K562 (cell line): ENCODE data around the gene DPYSL4. TPM values are rescaled to one million over a fixed set of nuclear protein-coding genes. Genes with fewer than 3 reads are reported as not detected.

ENCODE experiments used
- CAMTA2 ChIP-seq: fragments of 250-450 bp; sonication (Bioruptor Pico); conservative IDR thresholded peaks from 2 replicates; pipeline ENCODE4 v1.5.1; 2022
- CBFA2T2 ChIP-seq: fragments of 450-650 bp; conservative IDR thresholded peaks from 2 replicates; pipeline ENCODE4 v1.6.1; 2017; ENCODE audit warnings: mild to moderate bottlenecking
- CEBPG ChIP-seq, 3 experiments: fragments of 200-800 bp in 1 of 3; sonication (Bioruptor generic) in 1 of 3; sonication (generic) in 1 of 3; formaldehyde crosslinking in 1 of 3; IDR thresholded peaks in 2 of 3; conservative IDR thresholded peaks in 1 of 3; 2 replicates each; pipeline versions ENCODE4 v1.6.1 to v1.8.0; 2016 to 2022; ENCODE audit warnings: missing compliant biosample characterization in 2 of 3, missing genetic modification characterization in 2 of 3, mild to moderate bottlenecking in 1 of 3, missing genetic modification reagents in 1 of 3
- CTBP1 ChIP-seq: fragments of 450-650 bp; IDR thresholded peaks from 2 replicates; pipeline ENCODE4 v1.6.1; 2016; ENCODE audit warnings: borderline replicate concordance
- EP300 ChIP-seq: IDR thresholded peaks from 2 replicates; pipeline ENCODE4 v1.6.1; 2012; ENCODE audit warnings: low read length, improper control_type of control experiment
- GTF2A2 ChIP-seq: IDR thresholded peaks from 2 replicates; pipeline ENCODE4 v1.6.1; 2016; ENCODE audit warnings: mild to moderate bottlenecking, missing genetic modification characterization, missing compliant biosample characterization
- HDAC6 ChIP-seq: IDR thresholded peaks from 2 replicates; pipeline ENCODE4 v1.6.1; 2012; ENCODE audit warnings: low read depth, mild to moderate bottlenecking, control low read depth, inconsistent platforms, low read length, moderate library complexity
- L3MBTL2 ChIP-seq: fragments of 450-650 bp; IDR thresholded peaks from 2 replicates; pipeline ENCODE4 v1.6.1; 2016; ENCODE audit warnings: mild to moderate bottlenecking, moderate library complexity
- MBD1 ChIP-seq: fragments of 250-450 bp; sonication (Bioruptor Pico); IDR thresholded peaks from 2 replicates; pipeline ENCODE4 v1.8.0; 2022; ENCODE audit warnings: inconsistent platforms
- POLR2AphosphoS2 ChIP-seq: IDR thresholded peaks from 2 replicates; pipeline ENCODE4 v1.6.1; 2012; ENCODE audit warnings: low read length, improper control_type of control experiment
- RCOR1 ChIP-seq, 2 experiments: IDR thresholded peaks; 2 replicates each; pipeline ENCODE4 v1.6.1; 2012; ENCODE audit warnings: low read depth in 2 of 2, low read length in 2 of 2, borderline replicate concordance in 1 of 2, improper control_type of control experiment in 1 of 2
- TOE1 ChIP-seq, 2 experiments: fragments of 450-650 bp in 1 of 2; sonication (generic) in 1 of 2; formaldehyde crosslinking in 1 of 2; IDR thresholded peaks; 2 replicates each; pipeline versions ENCODE4 v1.7.1 to v1.8.0; 2016 to 2022; ENCODE audit warnings: borderline replicate concordance in 2 of 2, mild to moderate bottlenecking in 2 of 2, antibody characterized with exemption in 1 of 2, inconsistent platforms in 1 of 2, low read depth in 1 of 2, missing genetic modification reagents in 1 of 2, moderate library complexity in 1 of 2
- TRIM25 ChIP-seq: fragments of 450-650 bp; IDR thresholded peaks from 2 replicates; pipeline ENCODE4 v1.7.0; 2016; ENCODE audit warnings: borderline replicate concordance
- ZNF395 ChIP-seq: fragments of 200-800 bp; sonication (Bioruptor generic); IDR thresholded peaks from 2 replicates; pipeline ENCODE4 v1.6.1; 2017; ENCODE audit warnings: missing genetic modification characterization, missing compliant biosample characterization
- polyA plus RNA-seq, 8 experiments: library from polyadenylated mRNA; depleted of rRNA in 4 of 8; stranded (reverse) in 5 of 8; unstranded in 3 of 8; fragments of >200 nt; fragmentation: Nextera tagmentation in 2 of 8; fragmentation: Illumina TruSeq in 1 of 8; extraction: Ambion mirVana in 2 of 8; extraction: Trizol in 1 of 8; gene quantifications; 2 replicates each; pipeline versions ENCODE4 v1.2.1 to v1.2.3, GENCODE V29; 2011 to 2014; ENCODE audit warnings: inconsistent platforms in 1 of 8, missing spikeins in 1 of 8
- total RNA-seq, 7 experiments: library from RNA; depleted of rRNA in 6 of 7; stranded (reverse); fragments of >200 nt in 6 of 7; fragmentation: Illumina TruSeq in 2 of 7; extraction: Trizol in 2 of 7; gene quantifications; 2 replicates each; pipeline versions ENCODE4 v1.2.1 to v1.2.3, GENCODE V29; 2011 to 2021; ENCODE audit warnings: low replicate concordance in 1 of 7
- TF ChIP-seq, protein P1 (sequence below): fragments of 250-450 bp; sonication (Bioruptor Pico); IDR thresholded peaks from 2 replicates; pipeline ENCODE4 v1.5.0; 2021
- TF ChIP-seq, protein P2 (sequence below), 2 experiments: fragments of 450-650 bp in 1 of 2; IDR thresholded peaks; 2 replicates each; pipeline ENCODE4 v1.6.1; 2011 to 2017; ENCODE audit warnings: low read depth in 2 of 2, antibody characterized with exemption in 1 of 2, borderline replicate concordance in 1 of 2, low read length in 1 of 2, mild to moderate bottlenecking in 1 of 2, mixed read lengths in 1 of 2; ENCODE audit not compliant: control insufficient read depth in 1 of 2
- TF ChIP-seq, protein P3 (sequence below): fragments of 250-450 bp; sonication (Bioruptor Pico); IDR thresholded peaks from 2 replicates; pipeline ENCODE4 v1.8.0; 2022; ENCODE audit warnings: moderate library complexity, mild to moderate bottlenecking, inconsistent platforms

DPYSL4 gene
- total and polyA plus RNA-seq, 9 of the 15 experiments (the other 6 are each of a cell fraction or from before 2014, with no cell fraction given) = 0.03 TPM; not detected in 8

- no peak for TF ChIP-seq TRIM25
- no peak for TF ChIP-seq MBD1 (CRISPR knock-in tag)
- no peak for TF ChIP-seq EP300
- TF ChIP-seq CTBP1 = 0 out of 2 replicates have a peak, but pooled peaks have one; percentile 18
- no peak for TF ChIP-seq GTF2A2
- TF ChIP-seq HDAC6 = no peak
- 0 out of 2 replicates have a peak, but pooled peaks have one; percentile 27 for TF ChIP-seq TOE1 (IDR thresholded peaks at IDR 0.05; ENCODE audit: borderline replicate concordance)
- no peak for TF ChIP-seq TOE1 (CRISPR knock-in tag; IDR thresholded peaks at IDR 0.05; ENCODE audit: borderline replicate concordance, low read depth)
- TF ChIP-seq, protein P1, sequence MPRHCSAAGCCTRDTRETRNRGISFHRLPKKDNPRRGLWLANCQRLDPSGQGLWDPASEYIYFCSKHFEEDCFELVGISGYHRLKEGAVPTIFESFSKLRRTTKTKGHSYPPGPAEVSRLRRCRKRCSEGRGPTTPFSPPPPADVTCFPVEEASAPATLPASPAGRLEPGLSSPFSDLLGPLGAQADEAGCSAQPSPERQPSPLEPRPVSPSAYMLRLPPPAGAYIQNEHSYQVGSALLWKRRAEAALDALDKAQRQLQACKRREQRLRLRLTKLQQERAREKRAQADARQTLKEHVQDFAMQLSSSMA (CRISPR knock-in tag) = no peak
- no peak for TF ChIP-seq CAMTA2
- TF ChIP-seq, protein P2, sequence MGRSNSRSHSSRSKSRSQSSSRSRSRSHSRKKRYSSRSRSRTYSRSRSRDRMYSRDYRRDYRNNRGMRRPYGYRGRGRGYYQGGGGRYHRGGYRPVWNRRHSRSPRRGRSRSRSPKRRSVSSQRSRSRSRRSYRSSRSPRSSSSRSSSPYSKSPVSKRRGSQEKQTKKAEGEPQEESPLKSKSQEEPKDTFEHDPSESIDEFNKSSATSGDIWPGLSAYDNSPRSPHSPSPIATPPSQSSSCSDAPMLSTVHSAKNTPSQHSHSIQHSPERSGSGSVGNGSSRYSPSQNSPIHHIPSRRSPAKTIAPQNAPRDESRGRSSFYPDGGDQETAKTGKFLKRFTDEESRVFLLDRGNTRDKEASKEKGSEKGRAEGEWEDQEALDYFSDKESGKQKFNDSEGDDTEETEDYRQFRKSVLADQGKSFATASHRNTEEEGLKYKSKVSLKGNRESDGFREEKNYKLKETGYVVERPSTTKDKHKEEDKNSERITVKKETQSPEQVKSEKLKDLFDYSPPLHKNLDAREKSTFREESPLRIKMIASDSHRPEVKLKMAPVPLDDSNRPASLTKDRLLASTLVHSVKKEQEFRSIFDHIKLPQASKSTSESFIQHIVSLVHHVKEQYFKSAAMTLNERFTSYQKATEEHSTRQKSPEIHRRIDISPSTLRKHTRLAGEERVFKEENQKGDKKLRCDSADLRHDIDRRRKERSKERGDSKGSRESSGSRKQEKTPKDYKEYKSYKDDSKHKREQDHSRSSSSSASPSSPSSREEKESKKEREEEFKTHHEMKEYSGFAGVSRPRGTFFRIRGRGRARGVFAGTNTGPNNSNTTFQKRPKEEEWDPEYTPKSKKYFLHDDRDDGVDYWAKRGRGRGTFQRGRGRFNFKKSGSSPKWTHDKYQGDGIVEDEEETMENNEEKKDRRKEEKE (IDR thresholded peaks at IDR 0.05; ENCODE audit: borderline replicate concordance in 1 of 2, control insufficient read depth in 1 of 2, low read depth in 2 of 2, low read length in 1 of 2) = no peak
- TF ChIP-seq CEBPG (CRISPR knock-in tag; IDR thresholded peaks at IDR 0.05) = no peak
- TF ChIP-seq CEBPG (tag; conservative IDR thresholded peaks at IDR 0.05 in 1 of 2, IDR thresholded peaks at IDR 0.05 in 1 of 2) = no peak
- TF ChIP-seq, protein P3, sequence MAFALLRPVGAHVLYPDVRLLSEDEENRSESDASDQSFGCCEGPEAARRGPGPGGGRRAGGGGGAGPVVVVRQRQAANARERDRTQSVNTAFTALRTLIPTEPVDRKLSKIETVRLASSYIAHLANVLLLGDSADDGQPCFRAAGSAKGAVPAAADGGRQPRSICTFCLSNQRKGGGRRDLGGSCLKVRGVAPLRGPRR (CRISPR knock-in tag) = no peak
- TF ChIP-seq POLR2AphosphoS2 = no peak
- TF ChIP-seq ZNF395 (CRISPR knock-in tag) = no peak
- peak; percentile 78 for TF ChIP-seq L3MBTL2
- TF ChIP-seq CBFA2T2 = no peak
- TF ChIP-seq RCOR1 (IDR thresholded peaks at IDR 0.05; ENCODE audit: borderline replicate concordance in 1 of 2, low read depth in 2 of 2, low read length in 2 of 2) = 0 out of 4 replicates have a peak, but pooled peaks of 1 of the 2 experiments have one; percentile 36
Observed at GRCh38 chr10:132223156-132223590, 36.4 kb downstream of the DPYSL4 start (continued).
